IPS-18a (cell line): ENCODE results near the gene SIRPB2.

Experiments
- H3K27ac ChIP-seq: one replicate; pipeline ENCODE4 v1.5.1; 2013; ENCODE audit warnings: low read length
- H3K27me3 ChIP-seq: one replicate; pipeline ENCODE4 v1.6.1; 2013; ENCODE audit warnings: mild to moderate bottlenecking, low read length; ENCODE audit not compliant: control insufficient read depth, insufficient read depth
- H3K36me3 ChIP-seq: one replicate; pipeline ENCODE4 v1.6.1; 2013; ENCODE audit warnings: low read depth, low read length; ENCODE audit not compliant: control insufficient read depth
- H3K4me1 ChIP-seq: one replicate; pipeline ENCODE4 v1.6.1; 2013; ENCODE audit warnings: low read depth, low read length; ENCODE audit not compliant: control insufficient read depth
- H3K4me3 ChIP-seq: one replicate; pipeline ENCODE4 v1.5.1; 2013; ENCODE audit warnings: low read length
- H3K9ac ChIP-seq: one replicate; pipeline ENCODE4 v1.6.1; 2013; ENCODE audit warnings: mild to moderate bottlenecking, low read length, moderate library complexity
- H3K9me3 ChIP-seq: one replicate; pipeline ENCODE4 v1.6.1; 2013; ENCODE audit warnings: low read depth, low read length; ENCODE audit not compliant: control insufficient read depth

The SIRPB2 gene

DNA sequence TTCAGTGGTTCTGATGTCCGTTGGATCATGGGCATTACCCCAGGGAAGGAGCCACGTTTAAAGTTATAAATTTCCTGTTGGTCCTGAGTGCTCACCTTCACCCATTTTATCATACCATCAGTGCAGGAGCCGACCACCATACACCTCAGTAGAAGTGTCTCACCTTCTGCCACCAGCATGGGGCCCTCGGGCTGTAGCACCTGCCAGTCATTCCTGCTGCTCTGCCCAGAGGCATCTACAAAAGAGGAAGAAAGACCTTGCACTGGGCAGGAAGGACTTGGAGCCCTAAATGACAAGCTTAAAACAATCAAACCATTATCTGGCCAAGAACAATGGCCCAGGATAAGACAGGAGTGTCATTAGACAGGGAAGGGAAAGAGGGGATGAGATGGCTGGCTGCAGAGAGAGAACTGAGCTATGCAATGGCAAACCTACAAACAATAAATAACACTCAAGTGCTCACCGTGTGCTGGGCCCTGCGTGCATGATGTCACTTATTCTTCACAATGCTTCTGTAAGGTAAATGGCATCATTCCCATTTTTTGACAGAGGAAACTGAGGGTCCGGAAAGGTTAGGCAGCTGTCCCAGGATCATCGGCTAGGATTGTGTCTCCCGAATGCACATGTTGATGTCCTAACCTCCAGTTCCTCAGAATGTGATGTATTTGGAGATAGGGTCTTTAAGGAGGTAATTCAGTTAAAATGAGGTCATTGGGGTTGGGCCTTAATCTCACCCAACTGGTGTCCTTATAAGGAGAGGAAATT lies 11.2 kb downstream of the SIRPB2 start:
- Histone ChIP-seq H3K27ac (no peak overlapping the region), H3K4me3 (no peak overlapping the region), H3K4me1 (no peaks in the 10 kb centered on the region), H3K27me3 (no peaks in the 10 kb centered on the region), H3K9ac (no peak overlapping the region), H3K36me3 (no peaks in the 10 kb centered on the region), H3K9me3 (no peaks in the 10 kb centered on the region)

DNA sequence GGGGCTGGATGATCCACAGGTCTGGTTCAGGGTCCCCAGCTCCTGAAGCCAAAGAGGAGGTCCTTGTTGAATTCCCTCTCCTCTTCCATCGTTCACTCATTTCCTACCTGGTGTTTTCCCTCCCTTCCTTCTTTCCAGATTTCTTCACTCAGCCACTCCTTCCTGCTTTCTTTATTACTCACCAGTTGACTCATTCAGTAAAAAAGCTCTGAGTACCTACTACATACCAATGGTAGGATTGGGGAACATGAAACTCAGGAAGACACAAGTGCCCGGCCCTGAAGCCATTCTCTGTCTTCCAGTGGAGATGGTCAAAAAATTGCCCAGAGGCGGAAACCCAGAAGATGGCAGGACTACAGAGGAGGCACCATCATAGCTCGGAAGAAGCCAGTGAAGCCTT lies 12.7 kb downstream of the SIRPB2 start:
- no peak overlapping the region for H3K27ac ChIP-seq

DNA sequence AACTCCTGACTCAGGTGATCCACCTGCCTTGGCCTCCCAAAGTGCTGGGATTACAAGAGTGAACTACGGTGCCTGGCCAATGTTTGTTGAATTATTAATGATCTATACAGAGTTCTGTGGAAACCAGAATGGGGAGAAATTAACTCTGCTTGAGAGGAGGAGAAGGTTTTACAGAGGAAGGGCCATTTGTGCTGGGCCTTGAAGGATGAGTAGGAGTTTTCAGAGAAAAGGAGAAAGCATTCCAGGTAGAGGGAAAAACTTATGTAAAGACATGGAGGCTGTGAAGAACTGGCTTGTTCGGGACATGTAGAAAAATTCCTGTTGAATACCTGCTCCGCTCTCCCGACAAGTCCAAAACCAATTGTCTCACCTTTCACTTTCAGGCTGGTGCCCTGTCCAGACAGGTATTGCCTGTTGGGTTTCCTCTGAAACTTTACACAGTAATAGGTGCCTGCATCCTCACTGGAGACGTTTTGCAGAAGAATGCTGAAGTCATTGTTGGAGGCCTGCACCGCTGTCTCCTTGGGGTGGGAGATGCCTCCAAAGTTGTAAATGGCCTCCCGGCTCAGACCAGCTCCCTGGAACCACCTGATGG lies 13.2 kb downstream of the SIRPB2 start:
- Histone ChIP-seq H3K4me1 (no peaks in the 10 kb centered on the region), H3K27me3 (no peaks in the 10 kb centered on the region), H3K9me3 (no peaks in the 10 kb centered on the region), H3K9ac (no peak overlapping the region), H3K27ac (no peak overlapping the region), H3K36me3 (no peaks in the 10 kb centered on the region), H3K4me3 (no peak overlapping the region)

More for the DNA sequence above, 12.7 kb downstream of the SIRPB2 start:
- H3K9ac ChIP-seq: no peak overlapping the region
- H3K4me3 ChIP-seq: no peak overlapping the region
- no peaks in the 10 kb centered on the region for H3K4me1 ChIP-seq
- H3K36me3 ChIP-seq: no peaks in the 10 kb centered on the region
- H3K27me3 ChIP-seq: no peaks in the 10 kb centered on the region
- no peaks in the 10 kb centered on the region for H3K9me3 ChIP-seq

DNA sequence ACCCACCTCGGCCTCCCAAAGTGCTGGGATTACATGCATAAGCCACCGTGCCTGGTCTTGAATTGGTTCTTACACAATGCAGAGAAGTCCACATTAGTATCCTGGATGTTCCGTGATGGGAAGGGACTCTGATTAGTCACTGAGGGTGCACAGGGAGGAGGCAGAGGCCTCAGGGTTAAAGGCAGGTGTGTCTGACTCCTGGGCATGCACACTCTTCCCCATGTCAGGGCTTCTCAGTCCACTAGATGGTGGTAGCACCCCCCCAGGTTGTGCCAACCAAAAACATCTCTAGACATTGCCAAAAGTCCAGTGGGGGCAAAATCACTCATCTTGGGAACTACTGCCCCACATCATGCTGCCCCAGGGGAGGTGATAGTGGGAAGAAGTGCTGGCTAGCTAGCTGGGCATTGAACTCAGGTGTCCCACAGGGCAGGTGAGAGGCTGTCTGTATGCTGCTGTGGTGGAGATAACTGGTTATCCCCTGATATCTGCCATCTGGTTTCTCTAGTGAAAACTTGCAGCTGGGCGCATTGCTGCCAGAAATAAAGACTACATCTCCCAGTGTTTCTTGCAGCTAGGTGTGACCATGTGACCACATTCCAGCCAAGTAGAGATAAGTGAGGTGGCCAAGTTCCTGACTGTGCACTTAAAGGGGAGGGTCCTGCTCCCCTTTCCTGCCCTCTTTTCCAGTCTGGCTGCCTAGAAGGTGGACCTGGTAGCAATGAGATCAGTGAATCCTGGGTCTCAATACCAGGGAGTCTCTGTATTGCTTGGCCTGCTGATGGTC lies 16.2 kb downstream of the SIRPB2 start:
- Histone ChIP-seq H3K4me3 (no peak overlapping the region), H3K27ac (no peak overlapping the region), H3K9me3 (no peaks in the 10 kb centered on the region), H3K9ac (no peak overlapping the region), H3K4me1 (no peaks in the 10 kb centered on the region), H3K27me3 (no peaks in the 10 kb centered on the region), H3K36me3 (no peaks in the 10 kb centered on the region)

DNA sequence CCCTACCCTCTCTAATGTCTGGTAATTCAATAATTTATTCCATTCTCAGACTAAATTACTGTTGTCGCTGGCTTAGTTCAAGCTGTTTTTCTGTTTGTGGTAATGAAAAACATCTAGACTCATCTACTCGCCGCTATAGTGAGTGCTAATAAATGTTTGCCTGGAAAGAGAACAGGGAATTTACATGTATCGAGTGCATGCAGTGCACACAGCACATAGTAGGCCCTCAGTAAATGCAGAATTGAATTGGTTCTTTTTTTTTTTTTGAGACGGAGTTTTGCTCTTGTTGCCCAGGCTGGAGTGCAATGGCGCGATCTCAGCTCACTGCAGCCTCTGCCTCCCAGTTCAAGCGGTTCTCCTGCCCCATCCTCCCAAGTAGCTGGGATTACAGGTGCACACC lies 16.9 kb downstream of the SIRPB2 start:
- no peaks in the 10 kb centered on the region for H3K27me3 ChIP-seq
- no peak overlapping the region for H3K27ac ChIP-seq
- H3K4me3 ChIP-seq: no peak overlapping the region
- no peaks in the 10 kb centered on the region for H3K4me1 ChIP-seq
- H3K9me3 ChIP-seq: no peaks in the 10 kb centered on the region
- no peaks in the 10 kb centered on the region for H3K36me3 ChIP-seq
- no peak overlapping the region for H3K9ac ChIP-seq

DNA sequence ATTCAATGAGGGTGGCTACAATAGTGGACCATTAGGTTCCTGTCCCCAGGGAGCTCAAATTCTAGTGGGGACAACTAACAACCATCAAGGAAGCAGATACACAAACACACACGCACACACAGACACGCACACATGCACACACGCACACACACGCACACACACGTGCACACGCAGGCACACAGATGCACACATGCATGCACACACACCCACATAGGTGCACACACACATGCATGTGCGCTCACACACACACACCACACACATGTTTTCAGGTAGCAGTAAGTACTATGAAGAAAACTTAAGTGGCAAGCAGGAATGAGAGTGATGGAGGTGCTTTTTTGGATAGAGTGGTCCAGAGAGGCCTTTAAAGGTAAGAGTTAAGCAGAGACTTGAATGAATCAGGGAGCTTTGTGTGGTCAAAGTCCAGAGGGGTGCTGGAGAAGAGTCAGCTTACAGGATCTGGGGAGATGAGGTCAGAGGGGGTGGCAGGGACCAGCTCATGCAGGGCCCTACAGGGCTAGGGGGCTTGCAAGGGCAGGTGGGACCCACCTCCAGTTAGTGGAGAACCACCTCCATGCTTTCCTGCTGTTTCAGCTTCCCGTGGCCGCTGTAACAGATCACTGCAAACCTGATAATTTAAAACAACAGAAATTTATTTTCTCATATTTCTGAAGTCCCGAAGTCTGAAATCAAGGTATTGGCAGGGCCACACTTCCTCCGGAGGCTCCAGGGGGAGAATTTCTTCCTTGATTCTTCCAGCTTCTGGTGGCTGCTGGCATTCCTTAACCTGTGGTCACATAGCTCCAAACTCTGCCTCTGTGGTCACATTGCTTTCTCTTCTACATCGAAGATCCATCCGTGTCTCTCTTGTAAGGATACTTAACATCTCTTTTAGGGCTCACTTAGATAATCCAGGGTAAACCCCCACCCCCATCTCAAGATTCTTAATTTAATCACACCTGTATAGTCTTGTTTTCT lies 17.7 kb downstream of the SIRPB2 start:
- Histone ChIP-seq H3K4me1 (no peaks in the 10 kb centered on the region), H3K27ac (no peak overlapping the region), H3K27me3 (no peaks in the 10 kb centered on the region), H3K36me3 (no peaks in the 10 kb centered on the region), H3K9me3 (no peaks in the 10 kb centered on the region), H3K9ac (no peak overlapping the region), H3K4me3 (no peak overlapping the region)

DNA sequence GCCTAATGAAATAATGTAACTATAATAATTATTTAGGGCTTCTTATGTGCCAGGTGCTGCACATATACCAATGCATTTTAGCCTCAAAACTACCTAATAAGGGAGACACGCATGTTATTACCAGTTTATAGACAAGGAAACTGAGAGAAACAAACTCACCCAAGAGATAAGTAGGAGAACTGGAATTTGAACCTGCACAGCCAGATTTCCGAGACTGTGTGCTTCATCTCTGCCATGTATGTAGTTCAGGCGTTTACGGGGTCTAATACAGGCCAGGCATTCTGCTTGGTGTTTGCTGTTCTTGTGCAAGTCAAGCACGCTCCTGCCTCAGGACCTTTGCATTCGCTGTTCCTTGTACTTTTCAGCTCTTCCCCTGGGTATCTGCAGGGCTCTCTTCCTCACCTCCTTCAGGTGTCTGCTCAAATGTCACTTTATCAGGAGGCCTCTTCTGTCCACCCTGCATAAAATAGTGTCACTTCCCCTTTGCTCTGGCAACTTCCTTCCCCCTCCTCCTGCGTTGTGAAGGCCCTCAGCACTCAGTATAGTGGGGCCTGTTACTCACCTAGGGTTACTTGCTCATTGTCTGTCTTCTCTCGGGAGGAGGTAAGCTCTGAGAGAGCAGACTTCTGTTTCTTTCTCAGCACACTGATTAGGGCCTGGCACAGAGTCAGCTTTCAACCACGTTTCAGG lies 18.5 kb downstream of the SIRPB2 start:
- Histone ChIP-seq H3K27me3 (no peaks in the 10 kb centered on the region), H3K4me1 (no peaks in the 10 kb centered on the region), H3K27ac (no peak overlapping the region), H3K36me3 (no peaks in the 10 kb centered on the region), H3K9me3 (no peaks in the 10 kb centered on the region), H3K9ac (no peak overlapping the region), H3K4me3 (no peak overlapping the region)

DNA sequence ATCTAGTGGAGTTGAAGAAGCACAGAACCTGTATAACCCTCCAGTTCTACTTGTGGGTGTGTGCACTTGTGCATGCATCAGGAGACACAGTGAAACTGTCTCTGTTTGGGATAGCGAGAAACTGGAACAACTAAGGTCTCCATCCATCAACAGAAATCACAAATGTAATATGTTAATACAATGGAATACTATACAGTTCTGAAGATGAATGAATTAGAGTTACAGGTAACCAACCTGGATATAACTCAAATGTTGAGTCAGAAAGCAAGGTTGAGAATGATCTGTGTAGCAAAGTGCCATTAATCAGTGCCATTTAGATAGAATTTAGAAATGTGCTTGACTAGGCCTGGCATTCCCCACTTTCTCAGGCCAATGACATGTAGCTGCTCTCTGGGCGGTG lies 20.0 kb downstream of the SIRPB2 start:
- Histone ChIP-seq H3K9me3 (no peaks in the 10 kb centered on the region), H3K4me3 (no peak overlapping the region), H3K27ac (no peak overlapping the region), H3K27me3 (no peaks in the 10 kb centered on the region), H3K9ac (no peak overlapping the region), H3K36me3 (no peaks in the 10 kb centered on the region), H3K4me1 (peaks cover 4% of the 10 kb centered on the region)

DNA sequence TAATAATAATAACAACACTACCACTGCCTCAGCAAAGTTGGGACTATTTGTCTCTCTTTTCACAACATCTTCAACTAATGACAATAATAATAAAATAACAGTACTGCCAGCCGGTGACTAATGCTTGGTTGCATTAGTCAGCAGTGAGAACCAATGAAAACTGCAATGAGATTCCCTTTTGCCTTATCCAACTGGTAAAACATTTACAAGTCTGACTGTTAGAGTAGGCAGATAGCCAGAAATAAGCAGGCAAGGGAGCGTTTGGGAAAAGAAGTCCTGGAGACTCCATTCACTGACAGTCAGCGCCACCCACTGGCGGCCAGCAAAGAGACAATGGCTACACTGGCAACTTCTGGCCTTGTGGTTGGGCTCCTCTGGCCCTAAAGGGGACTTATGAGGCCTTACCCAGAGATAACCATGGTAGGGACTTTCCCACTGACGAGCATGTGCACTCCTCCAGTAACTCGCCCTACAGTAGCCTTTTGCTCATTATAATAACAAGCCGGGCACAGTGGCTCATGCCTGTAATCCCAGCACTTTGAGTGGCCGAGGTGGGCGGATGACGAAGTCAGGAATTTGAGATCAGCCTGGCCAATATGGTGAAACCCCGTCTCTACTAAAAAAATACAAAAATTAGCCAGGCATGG lies 21.2 kb downstream of the SIRPB2 start:
- no peaks in the 10 kb centered on the region for H3K36me3 ChIP-seq
- H3K4me1 ChIP-seq: peaks cover 4% of the 10 kb centered on the region
- no peak overlapping the region for H3K27ac ChIP-seq
- no peak overlapping the region for H3K4me3 ChIP-seq
- no peak overlapping the region for H3K9ac ChIP-seq
- no peaks in the 10 kb centered on the region for H3K27me3 ChIP-seq
- H3K9me3 ChIP-seq: no peaks in the 10 kb centered on the region

DNA sequence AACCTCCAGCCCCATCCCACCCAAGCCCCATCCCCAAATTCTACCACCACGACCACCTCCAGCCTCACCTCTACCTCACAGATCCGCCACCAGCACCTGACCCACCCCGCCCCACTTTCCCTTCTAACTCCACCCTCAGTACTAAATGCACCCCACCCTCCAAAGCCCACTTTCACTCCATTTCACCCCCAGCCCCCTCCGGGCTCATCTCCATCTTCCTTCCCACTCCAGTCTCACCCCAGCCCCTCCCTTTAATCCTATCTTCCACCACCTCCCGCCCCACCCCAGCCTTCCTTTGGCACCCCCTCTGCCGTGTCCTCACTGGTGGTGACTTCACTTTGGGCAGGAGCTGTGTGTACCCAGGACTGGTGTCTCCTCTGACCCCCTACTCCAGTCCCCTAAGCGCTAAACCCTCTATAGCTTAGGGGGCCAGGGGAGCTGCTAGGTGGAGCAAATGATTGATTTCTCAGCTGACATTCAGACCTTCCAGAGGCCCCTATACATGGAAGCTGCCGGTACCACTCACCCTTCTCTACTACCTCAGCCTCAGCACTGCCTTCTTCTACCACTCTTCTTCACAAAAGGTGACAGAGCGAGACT lies 21.8 kb downstream of the SIRPB2 start:
- Histone ChIP-seq H3K4me1 (peaks cover 4% of the 10 kb centered on the region), H3K9ac (no peak overlapping the region), H3K4me3 (no peak overlapping the region), H3K36me3 (peaks cover under 1% of the 10 kb centered on the region), H3K9me3 (no peaks in the 10 kb centered on the region), H3K27me3 (no peaks in the 10 kb centered on the region), H3K27ac (no peak overlapping the region)
